HG03066 (cell line): ENCODE data around the gene EVI2A.
"Not testable (repeated sequence)": the region's sequence is repeated elsewhere in the genome, so short reads cannot be mapped to it uniquely, and the experiment has no call there.

ENCODE experiments used
- ATAC-seq: cut with Tn5 transposase; IDR thresholded peaks from one replicate; pipeline ENCODE4 v1.9.1; 2021; ENCODE audit warnings: low read depth; ENCODE audit not compliant: unreplicated experiment

Gene EVI2A

DNA sequence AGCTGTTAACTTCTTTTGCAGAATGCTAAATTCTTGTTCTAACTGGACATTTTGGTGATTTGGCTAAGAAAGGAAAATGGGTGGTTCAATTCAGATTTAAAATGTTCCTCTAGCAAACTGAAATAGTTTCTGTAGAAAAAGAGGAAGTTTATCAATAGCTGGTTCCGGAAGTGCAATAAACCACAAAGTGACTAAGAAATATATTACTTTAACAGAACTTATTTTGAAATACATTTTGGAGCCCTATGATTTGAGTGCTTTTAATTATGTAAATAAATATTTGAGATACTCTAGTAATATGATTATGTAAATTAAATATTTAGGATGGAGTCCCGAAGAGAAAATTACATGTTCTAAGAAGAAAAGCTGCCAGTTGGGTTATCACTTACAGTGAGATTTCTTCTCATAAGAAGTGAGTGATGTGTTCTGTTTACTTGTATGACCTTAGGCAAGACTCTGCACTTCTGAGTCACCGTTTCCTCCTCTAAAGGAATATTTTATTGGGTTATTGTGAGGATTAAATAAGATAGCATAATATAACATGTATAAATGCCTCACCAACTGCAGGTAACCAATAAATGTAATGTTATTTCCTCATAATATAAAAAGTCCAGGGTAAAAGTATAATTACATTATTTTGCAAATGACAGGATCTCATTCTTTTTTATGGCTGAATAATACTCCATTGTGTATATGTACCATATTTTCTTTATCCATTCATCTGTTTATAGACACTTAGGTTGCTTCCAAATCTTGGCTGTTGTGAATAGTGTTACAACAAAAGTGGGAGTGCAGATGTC, 7.2 kb downstream of the EVI2A start, which contains the start of gene EVI2B:
TSS of gene EVI2B (minus strand) at position 73 of the 800 bp plus-strand sequence. CDS start 8,445 bp downstream, outside the sequence.
- no peak for ATAC-seq

DNA sequence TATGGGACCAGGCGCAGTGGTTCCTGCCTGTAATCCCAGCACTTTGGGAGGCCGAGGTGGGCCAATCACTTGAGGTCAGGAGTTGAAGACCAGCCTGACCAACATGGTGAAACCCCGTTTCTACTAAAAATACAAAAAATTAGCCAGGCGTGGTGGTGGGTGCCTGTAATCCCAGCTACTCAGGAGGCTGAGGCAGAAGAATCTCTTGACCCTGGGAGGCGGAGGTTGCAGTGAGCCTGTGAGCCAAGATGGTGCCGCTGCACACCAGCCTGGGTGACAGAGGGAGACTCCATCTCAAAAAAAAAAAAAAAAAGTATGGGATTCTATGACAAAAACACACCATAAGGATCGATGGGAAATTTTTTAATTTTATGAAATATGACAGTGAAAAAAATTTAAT, 9.2 kb downstream of the EVI2A start:
- ATAC-seq, result not testable (repeated sequence)

DNA sequence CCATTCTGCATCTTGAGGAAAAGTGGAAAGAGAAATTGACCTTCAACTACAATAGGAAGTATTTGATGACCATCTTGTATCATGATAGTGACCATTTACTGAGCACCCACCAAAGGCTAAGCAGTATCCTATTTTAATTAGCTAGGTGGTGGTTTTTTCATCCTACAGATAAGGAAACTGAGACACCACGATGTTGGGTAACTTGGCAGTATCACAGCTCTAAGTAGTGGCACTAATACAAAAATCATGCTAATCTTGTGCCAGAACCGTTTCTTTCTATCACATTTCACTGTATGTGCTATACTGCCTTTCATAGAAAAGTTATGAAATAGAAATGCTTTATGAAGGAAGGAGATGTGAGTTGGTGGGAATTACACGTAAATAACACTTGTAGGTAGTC, 9.9 kb downstream of the EVI2A start:
- ATAC-seq, result no peak

DNA sequence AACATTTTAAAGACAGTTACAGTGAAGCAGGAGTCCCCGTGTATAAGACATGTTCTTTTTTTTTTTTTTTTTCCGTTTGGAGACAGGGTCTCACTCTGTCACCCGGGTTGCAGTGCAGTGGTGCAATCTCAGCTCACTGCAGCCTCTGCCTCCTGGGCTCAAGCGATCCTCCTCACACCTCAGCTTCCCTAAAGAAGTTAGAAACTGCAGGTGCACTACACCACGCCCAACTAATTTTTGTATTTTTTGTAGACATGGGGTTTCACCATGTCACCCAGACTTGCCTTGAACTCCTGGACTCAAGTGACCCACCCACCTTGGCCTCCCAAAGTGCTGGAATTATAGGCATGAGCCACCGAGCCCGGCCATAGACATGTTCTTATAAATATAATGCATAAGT, 10.5 kb downstream of the EVI2A start:
- ATAC-seq, result no peak

DNA sequence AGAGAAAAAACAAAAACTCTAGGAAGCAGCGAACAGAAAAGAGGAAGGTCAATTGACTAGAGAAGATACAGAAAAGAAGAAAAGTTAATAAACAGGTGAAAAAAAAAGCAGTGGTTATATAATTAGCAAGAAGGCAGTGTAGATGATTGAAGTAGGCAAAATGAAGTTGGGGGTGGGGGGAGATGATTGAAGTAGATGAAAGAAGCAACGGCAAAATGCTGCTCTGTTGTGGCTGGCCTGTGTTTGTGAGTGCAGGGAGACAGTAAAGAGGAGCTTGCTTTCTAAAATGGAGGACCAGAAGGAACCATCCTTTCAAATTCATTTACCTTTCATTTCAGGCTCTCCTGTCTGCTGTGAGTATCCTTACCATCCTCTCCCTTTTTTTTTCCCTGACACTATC, 11.2 kb downstream of the EVI2A start:
- no peak for ATAC-seq

DNA sequence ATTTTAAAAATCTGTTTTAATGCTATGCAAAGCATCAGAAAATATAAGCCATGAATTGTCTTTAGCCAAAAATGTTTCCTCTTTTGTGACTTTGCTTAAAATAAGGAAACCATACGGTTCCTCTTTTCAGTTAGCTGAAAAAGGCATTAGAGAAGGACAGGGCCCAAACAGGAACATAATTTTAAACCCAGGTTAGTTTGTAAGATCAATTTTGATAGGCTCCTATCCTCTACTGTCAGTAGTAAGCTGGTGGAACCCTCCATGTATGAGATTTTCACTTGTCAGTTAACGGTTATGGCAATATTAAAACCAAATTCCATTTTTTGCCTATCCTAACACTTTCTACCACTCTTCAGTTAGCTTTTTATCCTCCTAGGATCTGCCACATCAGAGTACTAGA, 11.9 kb downstream of the EVI2A start:
- no peak for ATAC-seq

DNA sequence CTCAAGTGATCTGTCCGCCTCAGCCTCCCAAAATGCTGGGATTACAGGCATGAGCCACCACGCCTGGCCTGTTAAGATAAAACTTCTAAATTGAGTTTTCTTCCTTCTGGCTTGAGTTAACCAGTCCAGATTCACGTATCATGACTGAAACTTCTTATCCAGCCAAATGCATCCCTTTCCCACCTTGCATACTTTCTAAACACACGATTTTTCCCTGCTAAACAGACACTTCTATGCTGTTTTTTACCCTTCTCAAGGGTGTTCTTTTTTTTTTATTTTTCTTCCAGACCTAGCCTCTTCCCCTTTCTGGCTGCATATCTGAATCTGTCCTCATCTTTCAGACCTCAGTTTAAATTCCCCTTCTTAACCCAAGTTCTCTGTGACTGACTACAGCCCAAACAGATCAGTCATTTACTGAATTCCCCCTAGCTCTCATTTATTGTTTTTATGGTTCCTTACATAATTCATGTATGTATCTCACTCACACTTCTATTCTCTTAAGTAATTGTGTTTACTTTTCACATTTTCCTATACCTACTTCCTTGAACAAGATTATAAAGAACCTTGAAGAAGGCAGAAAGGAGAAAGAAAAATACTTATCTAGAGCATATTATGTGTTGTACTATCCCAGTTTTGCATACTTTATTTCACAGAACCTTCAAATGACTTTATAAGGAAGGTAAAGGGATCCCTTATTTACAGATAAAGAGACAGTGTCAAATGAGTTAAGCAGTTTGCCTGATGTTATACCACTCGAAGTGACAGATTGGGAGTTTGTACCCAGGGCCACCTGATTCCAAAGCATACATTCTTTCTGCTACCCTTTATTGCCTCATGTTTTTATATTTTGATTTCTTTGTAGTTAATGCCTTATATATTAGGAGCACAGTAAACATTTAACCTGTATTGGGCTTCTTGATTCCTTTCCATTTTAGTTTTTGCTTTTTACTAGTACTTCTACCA, 12.8 kb downstream of the EVI2A start:
- no peak for ATAC-seq

DNA sequence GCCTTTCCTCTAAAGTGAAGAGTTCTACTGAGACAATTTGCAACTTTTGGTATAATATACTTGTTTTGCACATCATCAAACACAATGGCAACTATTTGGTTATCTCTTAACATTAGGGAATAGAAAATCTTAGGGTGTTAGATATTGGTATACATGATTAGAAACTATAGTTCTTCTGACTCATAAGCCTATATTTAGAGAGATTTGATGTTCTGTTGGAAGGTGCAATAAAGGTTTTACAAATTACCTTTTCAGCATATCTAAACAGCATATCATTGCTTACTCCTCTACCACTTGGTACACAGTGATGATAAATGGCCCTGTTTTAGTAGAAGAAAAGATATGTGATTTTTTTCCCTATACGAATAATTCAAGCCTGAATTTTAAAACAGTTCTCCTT, 13.8 kb downstream of the EVI2A start:
- no peak for ATAC-seq

DNA sequence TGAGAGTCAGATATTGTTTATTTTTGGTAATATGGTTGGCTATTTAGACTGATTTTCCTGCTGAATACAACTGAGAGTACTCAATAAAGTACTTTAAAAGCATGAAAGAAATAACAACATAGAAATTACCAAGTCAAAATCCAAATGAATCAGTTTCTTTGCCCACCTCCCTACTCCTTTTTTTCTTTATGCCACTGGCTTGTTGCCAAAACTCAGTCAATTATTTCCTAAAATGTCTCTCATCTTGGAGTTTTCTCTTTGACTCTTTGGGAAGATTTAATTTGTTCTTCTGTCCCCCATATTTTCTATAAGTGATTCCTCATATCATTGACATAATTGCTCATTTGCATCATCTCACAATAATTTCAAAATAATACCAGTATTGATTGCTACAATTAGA, 21.8 kb downstream of the EVI2A start:
- ATAC-seq, result no peak

DNA sequence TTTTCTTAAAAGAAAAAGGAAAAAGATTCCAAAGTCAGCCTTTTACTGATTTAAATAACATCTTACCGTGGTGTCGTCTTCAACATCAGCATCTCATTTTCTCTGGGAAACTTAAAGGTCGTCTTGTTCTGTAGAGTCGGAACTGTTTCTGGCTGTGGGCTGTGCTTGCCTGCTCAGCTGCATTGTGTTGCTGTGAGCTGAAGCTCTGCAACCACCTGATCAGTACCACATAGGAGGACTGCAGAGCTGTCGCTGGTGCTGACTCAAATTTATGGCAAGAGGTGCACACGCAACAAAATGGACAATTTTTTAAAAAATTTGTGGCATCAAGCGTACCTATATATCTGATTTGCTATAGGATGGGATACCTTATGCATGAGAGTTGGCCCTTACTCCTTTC, 24.3 kb downstream of the EVI2A start, which contains the start of gene OMG:
TSS of gene OMG (minus strand) at position 150 of the 400 bp plus-strand sequence. CDS start 908 bp downstream, outside the sequence.
- ATAC-seq, result no peak

DNA sequence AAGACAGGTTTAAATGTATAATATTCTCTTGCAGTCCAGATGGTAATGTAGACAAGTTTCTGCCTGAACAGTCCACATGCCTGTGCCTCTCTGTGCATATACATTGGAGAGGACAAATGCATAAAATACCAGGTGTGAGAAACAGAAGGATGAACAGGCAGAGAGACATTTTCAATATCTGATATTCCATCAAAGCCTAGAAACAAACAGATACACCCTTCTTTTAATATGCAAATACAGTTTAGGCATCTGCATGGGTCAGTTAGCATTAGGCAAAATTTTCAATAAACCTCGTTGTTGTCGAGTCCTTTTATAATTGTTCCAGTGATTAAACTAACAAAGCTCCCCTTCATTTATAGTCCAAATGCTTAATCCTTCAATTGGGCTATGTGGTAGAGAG, 25.3 kb downstream of the EVI2A start:
- no peak for ATAC-seq

DNA sequence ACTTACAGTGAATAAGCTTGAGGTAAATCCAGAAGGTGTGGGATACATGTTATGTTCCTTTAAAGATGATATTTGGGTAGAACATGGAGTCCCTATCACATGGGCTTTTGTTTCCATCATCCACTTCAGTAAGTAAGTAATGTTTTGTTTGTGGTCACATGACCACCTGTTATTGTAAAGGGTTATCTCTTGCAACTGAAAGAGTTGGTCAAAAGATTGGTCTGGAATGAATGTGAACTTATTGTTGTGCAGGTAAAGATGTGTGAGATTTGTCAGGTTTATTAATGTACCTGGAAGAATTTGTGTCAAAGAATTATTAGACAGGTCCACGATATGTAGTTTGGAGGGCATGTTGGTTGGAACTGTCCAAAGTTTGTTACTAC, 25.9 kb downstream of the EVI2A start:
- no peak for ATAC-seq

DNA sequence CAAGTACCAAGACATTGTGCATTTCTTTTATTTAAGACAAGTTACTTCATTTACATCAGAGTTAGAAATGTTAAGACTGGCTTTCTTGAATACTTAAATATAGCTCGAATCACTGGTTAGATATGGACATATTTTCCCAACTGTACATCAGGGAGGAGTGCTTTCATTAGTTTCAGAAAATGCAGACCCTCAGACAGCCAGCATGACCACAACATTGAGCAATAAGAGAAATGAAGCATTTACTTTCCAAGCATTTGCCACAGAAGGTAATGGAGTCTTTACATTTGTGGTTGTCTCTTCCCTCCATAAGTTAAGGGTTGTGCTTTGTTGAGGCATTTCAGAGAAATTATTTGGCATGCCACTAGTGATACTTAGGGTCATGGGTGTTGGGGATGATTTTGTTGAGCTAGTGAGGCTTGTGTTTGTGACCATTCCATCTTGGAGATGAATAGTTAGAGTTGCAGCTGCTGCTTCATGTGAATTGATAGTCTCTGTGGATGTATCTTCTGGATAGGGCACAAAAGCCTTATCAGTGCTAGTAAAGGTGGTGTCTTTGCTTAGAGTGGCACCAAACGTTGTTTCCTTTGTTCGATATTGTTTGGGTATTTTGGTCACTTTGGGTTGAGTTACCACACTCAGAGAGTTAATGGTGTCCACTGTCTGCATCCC, 26.5 kb downstream of the EVI2A start:
- no peak for ATAC-seq

DNA sequence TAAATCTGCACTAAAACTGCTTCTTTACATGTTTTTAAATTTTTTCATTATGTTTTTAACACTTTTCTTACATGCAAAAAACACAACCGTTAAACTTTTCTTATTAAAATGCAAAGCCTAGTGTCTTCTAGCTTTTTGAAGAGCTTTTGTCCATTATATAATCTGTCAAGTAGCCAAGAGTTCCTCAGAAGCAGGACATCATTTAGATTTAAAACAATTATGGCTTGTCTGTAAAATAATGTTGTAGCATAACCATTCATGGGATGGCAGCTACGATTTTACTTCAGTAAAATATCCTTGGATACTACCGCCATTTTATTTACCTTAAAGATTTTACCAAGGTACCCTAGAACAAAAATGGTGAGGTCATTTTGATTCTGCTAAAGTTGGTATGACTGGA, 27.2 kb downstream of the EVI2A start:
- no peak for ATAC-seq

DNA sequence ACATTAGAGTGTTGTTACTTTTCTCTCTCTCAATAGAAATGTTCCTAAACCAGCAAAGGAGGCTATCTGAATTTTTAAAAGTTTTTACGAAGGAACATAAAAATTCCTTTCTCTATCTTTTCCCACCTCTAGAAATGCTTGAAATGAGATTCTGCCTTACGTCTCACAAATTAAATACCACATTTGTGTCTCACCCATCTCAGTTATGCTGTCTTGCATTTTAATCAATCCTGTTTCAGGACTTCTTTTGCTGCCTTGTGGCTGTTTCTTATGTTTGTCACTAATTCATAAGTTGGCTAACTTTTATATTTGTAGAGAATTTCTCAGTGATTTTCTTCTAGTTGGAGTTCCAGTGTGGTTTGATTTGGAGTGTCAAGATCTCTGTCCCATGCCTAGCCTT, 27.8 kb downstream of the EVI2A start:
- ATAC-seq, result no peak

DNA sequence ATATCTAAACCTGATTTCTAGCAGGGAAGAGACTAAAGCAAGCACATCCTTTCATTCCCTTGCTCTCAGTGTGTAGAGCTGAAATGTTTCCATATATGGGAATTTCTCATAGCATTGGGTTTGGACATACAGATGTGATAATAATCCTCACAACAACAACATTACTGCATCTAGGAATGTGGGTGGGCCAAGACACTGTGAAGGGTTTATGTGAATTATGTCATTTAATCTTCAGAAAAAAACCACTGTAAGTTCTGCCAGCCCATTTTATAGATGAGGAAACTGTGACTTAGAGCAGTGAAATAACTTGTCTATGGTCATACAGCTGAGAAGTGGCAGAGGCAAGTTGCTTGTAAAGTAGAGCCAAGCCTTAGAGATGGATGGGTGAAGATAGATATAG, 29.6 kb downstream of the EVI2A start:
- ATAC-seq, result no peak

DNA sequence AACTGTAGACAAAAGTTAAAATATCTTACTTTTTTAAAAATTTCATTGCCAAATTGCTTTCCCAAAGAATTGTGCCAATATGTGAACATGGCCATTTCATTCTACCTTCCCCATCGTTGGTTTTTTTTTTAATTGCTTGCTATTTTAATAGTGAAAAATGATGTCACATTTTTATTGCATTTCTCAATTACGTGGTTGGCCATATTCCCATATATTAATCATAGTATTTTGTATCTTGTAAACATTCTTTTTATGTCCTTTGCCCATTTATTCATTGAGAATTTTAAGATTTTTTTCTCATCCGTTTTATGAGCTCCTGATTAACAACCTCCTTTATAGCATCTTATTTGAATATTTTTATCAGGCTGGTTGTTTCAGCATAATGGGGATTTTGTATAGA, 31.6 kb downstream of the EVI2A start:
- ATAC-seq, result no peak

DNA sequence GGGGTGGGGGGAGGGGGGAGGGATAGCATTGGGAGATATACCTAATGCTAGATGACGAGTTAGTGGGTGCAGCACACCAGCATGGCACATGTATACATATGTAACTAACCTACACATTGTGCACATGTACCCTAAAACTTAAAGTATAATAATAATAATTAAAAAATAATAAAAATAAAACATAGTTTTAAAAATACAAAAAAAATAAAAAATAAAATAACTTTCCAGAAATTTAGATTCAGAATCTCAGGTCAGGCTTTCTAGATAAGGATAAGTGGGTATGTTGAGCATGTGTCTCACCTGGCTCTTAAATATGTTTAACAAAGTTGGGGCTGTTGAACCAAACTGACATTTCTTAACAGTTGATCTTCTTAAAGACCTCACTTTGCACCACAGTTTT, 33.5 kb downstream of the EVI2A start:
- ATAC-seq, result not testable (repeated sequence)

DNA sequence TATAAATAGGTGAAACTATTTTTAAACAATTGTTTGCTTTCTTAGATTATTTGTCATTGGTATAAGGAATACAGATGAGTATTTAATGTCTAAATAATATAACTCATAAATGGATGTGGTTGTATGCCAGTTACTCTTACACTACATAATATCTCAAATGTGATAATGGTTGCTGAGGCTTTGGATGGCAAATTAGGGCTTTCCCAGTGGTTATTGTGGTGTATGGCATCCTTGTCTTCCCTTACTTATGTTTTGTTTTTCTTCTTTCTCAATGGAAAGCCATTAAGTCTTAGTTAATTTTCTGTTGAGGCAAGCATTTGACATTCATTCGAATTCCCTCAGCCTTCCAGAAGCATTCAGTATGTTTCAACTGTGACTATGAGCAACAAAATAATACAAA, 34.8 kb downstream of the EVI2A start:
- no peak for ATAC-seq

DNA sequence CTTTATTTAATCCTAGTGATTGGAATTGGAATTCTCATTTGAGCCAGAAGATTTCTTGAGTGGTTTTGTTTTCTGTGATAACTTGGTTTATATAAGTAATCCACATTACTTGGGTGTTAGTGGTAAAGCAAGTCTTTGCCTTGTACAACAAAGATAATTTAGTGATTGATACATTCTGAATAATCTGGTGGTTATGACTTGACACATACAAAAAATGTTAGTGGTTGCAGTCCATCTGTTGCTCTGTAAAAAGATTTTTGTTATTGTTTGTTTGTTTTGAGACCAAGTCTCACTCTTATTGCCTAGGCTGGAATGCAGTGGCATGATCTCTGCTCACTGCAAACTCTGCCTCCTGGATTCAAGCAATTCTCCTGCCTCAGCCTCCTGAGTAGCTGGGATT, 37.6 kb downstream of the EVI2A start:
- ATAC-seq, result no peak

DNA sequence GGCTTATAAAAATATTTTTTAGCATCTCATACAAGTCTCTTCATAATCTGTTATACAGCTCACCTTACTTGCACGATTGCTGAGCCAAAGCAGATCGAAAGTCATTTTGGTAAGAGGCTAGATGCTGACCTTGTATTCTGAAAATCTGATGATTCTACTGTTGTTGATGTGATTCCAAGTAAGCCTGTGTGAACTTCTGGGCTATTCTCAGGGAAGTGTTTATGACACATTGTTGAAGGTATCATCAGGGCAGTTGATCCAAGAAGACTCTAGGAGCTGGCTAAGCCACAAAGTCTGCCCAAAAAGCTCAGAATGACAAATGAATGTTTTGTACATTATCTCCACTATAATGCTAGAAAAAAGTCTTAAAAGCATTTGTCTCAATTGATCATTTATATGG, 40.4 kb downstream of the EVI2A start:
- no peak for ATAC-seq
